Renal cortex interstitium (tissue), 11 donors: ENCODE data around the gene ATP23. TPM values are rescaled to one million over a fixed set of nuclear protein-coding genes. Genes with fewer than 3 reads are reported as not detected.

Source experiments
- DNase-seq, 11 donors: peaks; one replicate each; pipeline ENCODE4 v3.0.0-alpha.2; 2013; ENCODE audit warnings: low read depth in 9 of 11, low spot score in 4 of 11; ENCODE audit errors: extremely low read depth in 1 of 11
- polyA plus RNA-seq, 3 donors: library from polyadenylated mRNA; unstranded; fragments of 120-200 nt; gene quantifications; one replicate each; pipeline ENCODE4 v1.2.1, GENCODE V29; 2013; ENCODE audit not compliant: insufficient read length in 3 of 3

Gene ATP23
- polyA plus RNA-seq, 3 donors: 10.0 to 11.7 (median 11.4) TPM

DNA sequence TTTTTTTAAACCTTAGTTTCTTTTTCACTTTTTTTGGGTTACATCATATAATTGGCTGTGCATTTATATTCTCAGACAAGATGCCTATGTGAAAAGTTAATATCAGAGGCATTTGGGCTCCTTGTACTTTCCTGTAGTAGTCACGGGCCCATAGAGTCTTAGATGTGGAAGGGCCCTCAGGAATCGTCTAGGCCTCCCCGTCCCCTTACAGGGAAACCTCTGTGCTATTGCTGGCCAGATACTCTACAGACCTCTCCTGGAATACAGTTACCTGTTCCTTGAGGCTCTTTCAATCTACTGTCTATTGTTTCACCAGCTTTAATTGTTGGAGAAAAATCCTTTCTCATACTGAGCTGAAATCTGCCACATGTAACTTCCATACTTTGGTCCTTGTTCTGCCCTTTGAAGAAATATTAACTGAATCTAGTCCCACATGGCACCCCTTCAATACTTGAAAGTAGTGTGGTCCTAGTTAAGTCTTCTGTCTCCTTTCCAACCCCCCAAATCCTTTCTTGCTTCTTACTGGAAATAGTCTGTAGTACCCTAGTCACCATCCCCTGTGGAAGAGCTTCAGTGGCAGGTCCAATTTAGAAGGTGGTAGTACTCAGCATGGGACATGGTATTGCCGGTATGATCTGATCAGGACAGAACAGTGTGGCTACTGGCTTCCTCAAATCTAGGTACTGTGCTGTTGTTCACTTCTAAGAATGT is 3.1 kb downstream of the ATP23 start:
- DNase-seq: no peak

GRCh38 chr12:57952766-57953165 is 11.4 kb downstream of the ATP23 start:
- no peak for DNase-seq

DNA sequence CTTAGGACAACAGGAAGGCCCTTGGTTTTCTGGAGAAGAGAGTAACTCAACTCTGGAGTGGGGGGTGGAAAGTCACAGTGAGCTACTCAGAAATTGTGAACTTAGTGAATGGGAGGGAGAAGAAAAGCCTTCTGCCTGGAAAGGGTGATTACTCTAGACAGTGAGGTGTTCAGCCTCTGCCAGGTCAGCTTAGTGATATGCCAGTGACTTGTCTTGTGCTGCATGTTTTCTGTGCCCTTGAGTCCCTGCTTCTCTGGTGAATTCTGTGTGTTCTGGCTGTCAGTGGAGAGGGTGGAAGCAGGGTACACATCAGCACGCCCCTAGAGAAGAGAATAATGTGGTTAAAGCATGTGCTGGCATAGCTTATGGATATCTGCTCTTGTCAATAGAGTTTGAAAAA is 13.4 kb downstream of the ATP23 start:
- no peak for DNase-seq

DNA sequence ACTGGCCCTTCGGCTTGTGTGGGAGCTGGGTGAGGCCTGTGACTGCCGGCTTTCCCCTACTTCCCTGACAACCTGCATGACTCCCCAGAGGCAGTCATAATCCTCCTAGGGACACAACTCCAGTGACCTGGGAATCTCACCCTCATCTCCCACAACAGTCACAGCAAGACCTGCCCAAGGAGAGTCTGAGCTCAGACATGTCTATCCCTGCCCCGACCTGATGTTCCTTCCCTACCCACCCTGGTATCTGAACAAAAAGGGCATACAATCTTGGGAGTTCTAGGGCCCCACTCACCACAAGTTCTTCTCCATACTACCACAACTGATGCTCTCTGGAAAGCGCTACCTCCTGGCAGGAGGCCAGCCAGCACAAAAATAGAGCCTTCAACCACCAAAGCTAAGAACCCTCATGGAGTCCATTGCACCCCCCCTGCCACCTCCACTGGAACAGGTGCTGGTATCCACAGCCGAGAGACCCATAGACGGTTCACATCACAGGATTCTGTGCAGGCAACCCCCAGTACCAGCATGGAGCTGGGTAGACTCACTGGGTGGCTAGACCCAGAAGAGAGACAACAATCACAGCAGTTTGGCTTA is 16.8 kb downstream of the ATP23 start:
- no peak for DNase-seq

DNA sequence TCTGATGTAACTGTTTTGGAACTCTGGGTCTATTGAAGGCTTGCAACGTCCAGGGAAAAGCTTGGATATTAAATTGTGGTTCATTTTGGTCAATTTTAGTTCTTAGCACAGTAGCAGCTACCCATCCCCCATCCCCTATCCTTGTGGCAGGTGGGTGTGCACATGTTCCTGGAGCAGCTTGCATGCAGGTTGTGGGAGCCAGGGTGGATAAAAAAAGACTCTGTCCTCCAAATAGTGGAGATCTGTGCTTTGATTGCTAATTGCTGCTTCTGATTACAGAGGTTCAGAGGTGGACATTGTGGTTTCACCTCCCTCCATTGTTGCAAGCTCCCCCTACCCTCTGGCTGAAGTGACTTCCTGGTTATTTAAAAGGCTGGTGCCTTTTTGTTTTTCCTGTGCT is 23.1 kb downstream of the ATP23 start:
- DNase-seq: no peak

GRCh38 chr12:57965766-57966165 is 24.4 kb downstream of the ATP23 start:
- DNase-seq: no peak

DNA sequence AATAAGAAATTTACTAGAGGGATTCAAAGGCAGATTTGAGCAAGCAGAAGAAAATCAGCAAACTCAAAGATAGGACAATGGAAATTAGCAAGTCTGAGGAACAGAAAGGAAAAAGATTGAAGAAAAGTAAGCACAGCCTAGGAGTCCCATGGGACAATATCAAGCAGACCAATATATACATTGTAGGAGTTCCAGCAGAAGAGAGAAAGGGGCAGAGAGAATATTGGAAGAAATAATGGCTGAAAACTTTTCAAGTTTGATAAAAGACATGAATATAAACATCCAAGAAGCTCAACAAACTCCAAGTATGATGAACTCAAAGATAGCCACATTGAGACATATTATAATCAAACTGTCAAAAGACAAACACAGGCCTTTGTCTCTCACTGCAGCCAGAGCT is 25.2 kb downstream of the ATP23 start:
- no peak for DNase-seq

DNA sequence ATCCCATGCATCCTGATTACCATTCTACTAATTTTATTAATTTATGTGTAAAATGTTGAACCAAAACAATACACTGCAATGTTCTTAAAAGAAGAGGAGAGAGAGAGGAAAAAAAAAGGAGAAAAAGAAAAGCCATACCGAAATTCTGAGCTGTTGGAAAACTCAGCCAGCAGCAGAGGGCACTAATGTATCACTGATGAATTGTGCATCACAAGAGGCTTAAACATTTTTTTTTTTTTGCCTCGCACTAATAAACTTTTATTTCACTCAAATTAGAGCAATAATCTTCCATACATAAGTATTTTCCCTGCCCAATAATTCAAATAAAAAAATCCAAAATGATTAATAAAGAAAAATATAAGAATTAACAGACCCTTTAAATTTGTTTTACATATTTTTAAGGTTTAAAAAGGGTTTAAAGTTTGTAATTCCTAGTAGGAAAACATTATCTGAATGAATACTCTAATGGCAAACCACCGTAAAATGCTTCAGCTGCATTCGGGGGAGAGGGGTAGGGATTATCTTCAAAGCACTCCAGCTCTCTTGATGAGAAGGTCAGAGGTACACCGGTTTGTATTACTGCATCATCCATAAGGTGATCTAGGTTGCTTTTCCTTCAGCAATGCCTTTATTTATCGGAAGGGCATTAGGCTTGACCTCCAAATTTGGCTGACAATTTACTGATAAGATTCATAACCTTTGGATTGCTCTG is 41.9 kb downstream of the ATP23 start:
- peak; percentile 8 to 50 (median 39) for DNase-seq

- no peak for DNase-seq
Observed at GRCh38 chr12:57983858-57984505, 42.6 kb downstream of the ATP23 start.

DNA sequence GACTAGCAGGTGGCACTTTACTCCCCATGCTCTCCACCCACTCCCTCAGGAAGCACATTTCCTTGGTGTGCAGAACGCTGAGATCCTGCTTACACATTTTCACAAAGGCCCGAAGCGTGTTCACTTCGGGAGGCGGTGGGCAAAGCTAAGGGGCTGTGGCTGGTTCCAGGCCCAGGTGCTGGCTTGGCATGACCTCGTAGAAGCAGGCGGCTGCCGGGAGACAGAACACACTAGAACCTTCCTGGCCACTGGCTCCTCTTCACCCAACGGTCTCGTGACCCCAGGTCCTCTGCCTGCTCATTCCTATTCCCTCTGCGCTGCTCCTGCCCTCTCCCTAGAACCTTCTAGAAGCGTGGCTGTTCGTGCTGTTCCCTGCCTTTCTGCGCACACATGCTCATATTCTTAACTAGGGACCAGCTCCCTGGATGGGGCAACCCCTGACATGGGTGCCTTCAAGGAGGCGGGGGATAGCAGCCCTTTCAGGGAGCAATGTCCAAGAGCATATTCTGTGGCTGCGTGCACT is 43.3 kb downstream of the ATP23 start:
- no peak for DNase-seq

DNA sequence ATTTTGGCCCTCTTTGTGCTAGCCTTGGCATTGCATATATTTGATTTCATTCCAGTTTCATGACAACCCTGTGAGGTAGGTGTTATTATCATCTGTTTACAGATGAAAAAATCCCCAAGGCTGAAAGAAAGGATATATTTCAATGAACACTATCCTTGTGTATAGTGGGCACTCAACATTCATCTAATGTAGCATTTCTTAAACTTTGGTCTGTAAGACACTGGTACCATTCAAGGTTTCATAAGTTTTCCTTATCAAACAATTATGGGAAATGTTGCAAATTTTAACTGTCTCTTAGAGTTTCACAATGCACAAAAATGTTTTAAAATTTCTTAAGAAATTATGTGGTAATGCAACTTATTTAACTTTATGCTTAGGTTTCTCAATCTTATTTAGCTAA is 44.3 kb downstream of the ATP23 start:
- DNase-seq: no peak

GRCh38 chr12:57989838-57990237 is 48.5 kb downstream of the ATP23 start:
- no peak for DNase-seq

DNA sequence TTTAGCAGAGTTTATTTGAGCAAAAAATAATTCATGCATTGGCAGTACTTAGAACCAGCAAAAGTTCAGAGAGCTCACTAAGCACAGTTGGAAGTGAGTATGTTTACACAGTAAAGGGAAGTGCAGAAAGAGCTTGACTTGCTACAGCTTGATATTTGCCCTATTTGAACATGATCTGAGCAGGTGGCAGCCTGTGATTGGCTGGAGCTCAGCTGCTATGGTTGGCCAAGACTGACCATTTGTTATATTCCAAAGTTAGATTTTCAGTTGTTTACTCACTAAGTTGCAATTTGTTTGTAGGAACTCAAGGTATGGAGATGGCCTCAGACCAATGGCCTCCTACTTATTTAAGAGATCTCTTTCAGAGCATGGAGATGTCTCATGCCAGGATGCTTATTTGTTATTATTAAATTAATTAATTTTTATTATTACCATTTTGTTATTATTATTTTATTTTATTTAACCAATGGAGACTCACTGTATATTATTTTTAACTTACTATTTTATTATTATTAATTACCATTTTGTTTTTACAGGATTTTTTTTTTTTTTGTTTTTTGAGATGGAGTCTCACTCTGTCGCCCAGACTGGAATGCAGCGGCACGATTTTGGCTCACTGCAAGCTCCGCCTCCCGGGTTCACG is 49.0 kb downstream of the ATP23 start:
- no peak for DNase-seq

DNA sequence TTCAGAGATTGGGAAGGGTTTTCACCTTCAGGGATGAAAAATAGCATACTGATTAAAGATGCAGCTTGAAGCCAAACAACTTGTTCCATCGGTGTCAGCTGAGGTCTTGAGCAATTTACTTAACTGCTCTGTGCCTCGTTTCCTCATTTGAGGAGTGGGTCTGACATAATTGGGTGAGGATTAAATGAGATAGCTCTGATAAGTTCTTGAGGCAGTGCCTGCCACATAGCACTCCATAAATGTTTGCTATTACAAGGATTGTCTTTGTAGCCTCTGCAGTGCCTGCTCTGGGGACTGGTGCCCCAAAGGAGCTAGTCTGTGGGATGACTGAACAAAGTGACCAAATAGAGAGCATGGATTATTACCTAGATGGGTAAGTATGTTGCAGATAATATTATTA is 50.6 kb downstream of the ATP23 start:
- no peak for DNase-seq

DNA sequence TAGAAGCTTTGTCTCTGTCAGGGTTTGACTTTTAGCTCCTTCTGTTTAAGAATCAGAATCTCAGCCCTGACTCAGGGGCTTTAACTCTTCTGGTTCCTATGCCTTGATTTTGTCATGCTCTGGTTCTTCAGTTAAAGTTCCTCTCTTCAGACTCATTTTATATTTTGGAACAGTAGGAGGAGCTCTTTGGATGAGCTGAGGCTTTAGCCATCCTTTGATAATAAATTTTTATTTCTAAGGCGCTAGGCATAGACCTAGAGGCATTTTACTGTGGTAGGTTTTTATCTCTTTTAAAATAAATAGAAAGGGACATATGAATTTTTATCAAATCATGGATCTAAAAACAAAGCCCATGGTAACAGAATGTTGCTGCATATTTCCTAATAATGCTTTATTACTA is 51.7 kb downstream of the ATP23 start:
- no peak for DNase-seq

DNA sequence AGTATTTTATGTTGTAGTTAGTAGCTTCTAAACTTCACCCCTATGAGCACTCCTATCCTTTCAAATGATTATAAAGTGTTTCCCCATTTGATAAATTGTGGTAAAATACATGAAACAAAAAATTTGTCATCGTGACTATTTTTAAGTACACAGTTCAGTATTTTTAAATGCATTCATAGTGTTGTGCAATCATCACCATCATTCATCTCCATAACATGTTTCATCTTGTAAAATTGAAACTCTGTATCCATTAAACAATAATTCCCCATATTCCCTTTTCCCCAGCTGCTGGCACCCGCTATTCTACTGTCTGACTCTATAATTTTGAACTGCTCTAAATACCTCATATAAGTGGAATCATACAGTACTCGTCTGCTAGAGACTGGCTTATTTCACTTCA is 52.5 kb downstream of the ATP23 start:
- DNase-seq: no peak

DNA sequence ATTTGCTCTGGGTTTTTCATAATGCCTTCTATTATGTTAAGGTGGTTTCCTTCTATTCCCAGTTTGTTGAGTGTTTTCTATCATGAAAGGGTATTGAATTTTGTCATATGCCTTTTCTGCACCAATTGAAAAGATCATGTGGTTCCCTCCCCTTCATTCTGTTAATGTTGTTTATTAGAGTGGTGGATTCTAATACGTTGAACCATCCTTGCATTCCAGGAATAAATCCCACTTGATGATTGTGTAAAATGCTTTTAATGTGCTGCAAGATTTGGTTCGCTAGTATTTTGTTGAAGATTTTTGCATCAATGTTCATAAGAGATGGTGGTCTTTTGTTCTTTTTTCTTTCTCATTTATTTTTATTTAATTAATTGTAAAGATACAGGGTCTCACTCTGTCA is 55.2 kb downstream of the ATP23 start:
- no peak for DNase-seq

GRCh38 chr12:57998251-57998650 is 56.9 kb downstream of the ATP23 start:
- no peak for DNase-seq

DNA sequence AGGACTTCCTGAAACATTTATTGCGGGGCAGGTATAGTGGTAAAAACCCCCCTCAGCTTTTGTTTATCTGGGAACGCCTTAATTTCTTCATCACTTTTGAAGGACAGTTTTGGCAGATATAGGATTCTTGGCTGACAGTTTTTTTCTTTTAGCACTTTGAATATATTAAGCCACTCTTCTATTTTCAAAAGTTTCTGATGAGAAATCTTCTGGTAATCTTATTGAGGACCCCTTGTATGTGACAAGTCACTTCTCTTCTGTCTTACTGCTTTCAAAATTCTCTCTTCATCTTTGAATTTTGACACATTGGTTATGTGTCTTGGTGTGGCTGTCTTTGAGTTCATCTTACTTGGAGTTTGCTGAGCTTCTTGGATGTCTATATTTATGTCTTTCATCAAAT is 59.1 kb downstream of the ATP23 start:
- no peak for DNase-seq
